NCI-H2227 (cell line): ENCODE measurements around the gene LCMT1.
"Not testable (repeated sequence)": the region's sequence is repeated elsewhere in the genome, so short reads cannot be mapped to it uniquely, and the experiment has no call there.

Experiments
- DNase-seq: peaks from one replicate; lab custom pipeline; 2025; ENCODE audit not compliant: unreplicated experiment; lab: John Stamatoyannopoulos, UW

LCMT1 gene

DNA sequence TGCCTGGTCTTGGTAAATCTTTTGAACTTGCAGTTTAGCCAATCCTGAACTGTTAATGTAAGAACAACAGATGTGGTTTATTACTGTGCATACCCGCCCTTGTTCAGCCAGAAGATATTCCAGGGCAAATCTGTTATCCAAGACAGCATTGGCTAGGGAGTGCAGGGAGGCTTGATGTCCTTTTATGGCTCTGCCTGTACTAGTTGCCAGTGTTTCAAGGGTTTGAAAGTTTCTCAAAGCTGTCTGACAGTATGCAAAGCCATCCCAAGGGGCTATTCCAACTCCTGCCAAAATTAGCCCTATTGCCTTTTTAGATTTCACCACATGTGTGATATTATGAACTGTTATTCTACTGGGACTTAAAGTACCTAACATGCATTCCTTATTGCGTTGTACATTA is 30.1 kb downstream of the LCMT1 start:
- DNase-seq, result no peak

DNA sequence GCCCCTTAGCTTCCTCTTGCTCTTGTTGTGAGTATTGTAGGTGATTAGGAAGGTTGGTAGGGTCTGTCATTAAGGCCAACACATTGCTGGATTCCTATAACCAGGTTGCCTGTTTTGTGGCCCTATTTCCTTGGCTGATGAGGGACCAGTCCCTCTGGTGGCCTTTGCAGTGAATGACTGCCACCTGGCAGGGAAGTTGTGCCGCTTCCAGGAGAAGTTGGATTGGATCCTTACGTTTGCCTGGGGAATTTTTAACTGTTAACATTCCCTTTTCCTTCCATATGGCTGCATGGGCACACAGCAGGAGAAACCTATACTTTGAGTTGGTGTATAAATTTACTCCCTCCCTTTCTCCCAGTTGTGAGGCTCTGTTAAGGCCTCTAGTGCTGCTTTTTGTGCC is 32.4 kb downstream of the LCMT1 start:
- no peak for DNase-seq

DNA sequence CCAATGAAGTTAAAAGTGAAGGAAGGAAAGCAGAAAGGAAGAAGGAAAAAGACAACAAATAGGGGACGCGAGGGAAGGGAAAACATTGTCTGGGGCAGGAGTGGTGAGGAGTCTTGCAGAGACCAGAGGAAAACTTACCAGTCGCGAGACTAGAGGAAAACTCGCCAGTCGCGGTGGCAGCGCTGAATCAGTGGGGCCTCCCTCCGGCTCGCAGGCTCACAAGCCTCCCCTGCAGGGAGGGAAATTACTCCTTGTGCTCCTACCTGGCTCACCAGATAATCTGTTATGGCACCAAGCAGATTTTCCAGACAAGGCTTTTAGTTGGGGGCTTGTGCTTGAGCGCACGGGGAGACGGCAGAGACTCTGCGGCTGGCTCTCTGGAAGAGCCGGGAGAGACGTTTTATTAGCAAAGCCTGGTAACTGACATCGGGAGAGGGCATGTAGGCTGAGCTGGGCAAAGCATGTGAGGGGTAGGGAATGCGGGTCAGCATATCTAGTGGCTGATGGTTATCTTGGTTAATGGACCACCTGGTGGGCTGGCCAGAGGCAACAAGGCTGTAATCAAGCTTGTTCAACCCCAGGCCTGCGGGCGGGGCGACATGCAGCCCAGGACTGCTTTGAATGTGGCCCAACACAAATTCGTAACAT is 37.1 kb downstream of the LCMT1 start:
- peak; percentile 77 for DNase-seq

DNA sequence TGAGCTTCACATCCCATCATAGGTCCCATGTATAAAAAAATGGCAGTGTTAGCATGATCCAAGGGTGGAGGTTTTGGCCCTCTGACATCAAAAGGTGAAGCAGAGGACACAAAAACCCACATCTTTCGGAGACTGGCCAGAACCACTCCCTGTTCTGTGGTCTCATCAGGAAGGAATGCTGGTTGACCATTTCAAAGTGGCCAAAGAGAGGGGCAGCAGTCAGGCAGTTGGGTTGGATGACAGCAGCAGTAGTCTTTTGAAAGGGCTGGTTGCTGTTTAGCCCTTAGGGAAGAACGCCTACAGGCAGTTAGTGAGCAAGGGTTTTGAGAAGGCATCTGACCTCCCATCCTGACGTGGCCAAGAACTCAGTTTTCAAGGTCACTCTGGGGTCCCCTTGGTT is 40.5 kb downstream of the LCMT1 start:
- DNase-seq, result no peak

DNA sequence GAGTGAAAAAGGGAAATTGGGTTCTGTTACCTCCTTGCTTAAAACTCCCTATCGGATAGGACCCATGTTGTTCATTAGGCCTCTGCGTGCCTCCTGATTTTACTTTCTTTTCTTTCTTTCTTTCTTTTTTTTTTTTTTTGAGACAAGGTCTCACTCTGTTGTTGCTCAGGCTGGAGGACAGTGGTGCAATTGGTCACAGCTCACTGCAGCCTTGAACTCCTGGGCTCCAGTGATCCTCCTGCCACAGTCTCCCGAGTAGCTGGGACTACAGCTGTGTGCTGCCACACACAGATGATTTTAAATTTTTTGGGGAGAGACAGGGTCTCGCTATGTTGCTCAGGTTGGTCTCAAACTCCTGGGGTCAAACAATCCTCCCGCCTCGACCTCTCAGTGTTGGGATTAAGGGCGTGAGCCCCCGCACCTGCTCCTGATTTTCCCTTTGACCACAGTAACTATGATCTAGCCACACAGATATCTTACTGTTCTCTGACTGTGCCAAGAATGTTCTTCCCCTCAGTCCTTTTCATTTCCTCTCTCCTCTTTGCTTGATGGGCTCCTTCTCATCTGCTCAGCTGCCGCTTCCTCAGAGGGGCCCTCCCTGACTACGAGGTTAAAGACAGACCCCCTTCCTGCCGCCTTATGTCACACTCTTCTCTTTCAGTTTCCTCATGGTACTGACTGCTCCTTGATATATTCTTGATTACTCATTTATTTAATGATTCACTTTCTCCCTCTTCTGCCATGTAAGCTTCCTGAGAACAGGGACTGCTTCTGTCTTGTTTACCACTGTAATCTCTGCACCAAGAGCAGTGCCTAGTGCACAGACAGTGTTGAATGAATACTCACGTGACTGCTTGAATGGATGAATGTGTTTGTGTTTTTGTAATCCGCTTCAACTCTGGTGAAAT is 44.3 kb downstream of the LCMT1 start:
- no peak for DNase-seq

DNA sequence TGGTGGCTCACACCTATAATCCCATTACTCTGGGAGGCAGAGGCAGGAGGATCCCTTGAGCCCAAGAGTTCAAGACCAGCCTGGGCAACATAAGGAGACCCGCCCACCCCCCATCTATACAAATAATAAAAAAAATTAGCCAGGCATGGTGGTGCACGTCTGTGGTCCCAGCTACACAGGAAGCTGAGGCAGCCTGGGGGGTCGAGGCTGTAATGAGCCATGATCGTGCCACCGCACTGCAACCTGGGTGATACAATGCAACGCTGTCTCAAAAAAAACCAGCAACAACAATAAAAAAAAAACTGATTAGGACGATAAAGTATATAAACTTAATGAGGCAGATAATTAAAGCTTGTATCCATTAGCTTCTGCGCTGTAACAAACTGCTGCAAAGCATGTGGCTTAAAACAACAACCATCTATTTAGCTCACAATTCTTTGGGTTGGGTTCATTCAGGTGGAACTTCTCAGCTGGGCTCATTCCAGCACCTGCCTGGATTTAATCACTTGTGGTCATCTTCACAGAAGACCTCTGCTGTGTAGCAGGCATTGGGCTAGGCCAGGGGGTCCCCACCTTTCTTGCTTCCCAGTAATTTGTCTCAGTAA is 45.8 kb downstream of the LCMT1 start:
- no peak for DNase-seq

DNA sequence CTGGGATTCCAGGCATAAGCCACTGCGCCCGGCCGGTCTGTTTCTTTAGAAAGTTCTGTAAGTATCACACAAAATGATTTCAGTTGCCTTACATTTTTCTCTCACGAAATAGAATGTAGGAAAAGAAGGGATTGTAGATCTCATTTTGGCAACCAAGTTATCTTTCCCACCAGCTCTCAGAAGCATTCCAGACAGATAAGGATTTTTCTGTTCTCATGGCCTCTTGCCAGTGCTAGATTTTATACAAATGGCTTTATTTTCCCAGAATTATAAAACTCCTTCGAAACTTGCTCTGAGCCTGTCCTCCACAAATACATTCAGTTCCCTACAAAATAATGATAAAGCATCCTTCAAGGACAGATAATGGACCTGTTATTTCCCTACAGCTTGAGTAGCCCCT is 46.9 kb downstream of the LCMT1 start:
- no peak for DNase-seq

DNA sequence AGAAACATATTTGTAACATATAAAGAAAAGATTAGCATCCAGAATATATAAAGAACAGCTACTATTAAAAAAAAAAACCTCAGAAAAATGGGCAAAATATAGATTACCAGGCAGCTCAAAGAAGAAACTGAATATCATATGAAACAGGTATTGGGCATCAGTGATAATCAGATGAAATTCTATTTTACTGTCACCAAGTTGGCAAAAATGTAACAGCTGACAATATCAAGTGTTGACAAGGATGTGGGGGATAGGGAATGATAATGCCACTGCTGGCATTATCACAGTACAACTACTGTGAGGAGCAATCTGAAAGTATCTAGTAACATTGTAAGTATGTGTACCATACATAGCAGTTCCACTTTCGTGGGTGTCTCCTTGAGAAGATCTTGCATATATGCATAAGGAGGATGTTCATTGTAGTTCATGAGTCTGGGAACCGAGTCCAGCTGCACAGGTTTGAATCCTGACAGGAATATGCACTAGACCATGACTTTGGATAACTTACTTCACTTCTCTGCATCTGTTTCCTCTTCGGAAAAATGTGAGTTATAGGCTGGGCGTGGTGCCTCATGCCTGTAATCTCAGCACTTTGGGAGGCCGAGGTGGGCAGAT is 50.3 kb downstream of the LCMT1 start:
- DNase-seq, result no peak

DNA sequence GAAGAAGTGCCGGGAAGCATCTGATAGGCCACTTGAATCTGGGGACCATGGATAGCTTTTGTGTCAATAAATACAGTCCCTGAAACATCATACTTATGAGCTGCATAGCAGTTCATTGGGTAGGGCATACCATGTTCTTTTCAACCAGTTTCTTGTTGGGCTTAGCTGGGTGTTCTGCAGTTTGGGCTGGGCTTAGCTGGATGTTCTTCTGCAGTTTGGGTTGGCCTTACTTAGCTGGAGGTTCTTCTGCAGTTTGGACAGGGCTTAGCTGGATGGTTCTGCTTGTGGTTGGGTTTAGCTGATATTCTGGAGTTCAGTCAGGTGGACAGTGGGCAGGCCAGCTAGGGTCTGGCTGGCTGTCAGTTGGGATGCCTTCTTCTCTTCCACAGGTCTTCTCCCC is 52.1 kb downstream of the LCMT1 start:
- DNase-seq, result no peak

DNA sequence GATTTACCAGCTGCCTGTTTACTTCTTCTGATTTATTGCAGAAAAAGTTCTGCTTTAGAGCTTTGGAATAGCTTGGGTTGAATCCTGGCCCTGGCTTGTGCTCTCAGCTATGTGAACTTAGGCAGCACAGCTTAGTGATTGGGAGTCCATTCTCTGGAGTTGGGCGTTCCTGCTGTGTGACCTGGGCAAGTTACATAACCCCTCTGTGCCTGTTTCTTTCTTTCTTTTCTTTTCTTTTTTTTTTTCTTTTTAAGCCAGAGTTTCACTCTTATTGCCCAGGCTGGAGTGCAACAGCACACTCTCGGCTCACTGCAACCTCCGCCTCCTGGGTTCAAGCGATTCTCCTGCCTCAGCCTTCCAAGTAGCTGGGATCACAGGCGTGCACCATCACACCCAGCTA is 53.7 kb downstream of the LCMT1 start:
- DNase-seq, result no peak

DNA sequence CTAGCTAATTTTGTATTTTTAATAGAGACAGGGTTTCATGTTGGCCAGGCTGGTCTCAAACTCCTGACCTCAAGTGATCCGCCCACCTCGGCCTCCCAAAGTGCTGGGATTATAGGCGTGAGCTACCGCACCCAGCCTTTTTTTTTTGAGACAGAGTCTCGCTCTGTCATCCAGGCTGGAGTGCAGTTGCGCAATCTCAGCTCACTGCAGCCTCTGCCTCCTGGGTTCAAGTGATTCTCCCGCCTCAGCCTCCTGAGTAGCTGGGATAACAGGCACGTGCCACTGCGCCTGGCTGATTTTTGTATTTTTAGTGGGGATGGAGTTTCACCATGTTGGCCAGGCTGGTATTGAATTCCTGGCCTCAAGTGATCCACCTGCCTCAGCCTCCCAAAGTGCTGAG is 56.4 kb downstream of the LCMT1 start:
- not testable (repeated sequence) for DNase-seq

DNA sequence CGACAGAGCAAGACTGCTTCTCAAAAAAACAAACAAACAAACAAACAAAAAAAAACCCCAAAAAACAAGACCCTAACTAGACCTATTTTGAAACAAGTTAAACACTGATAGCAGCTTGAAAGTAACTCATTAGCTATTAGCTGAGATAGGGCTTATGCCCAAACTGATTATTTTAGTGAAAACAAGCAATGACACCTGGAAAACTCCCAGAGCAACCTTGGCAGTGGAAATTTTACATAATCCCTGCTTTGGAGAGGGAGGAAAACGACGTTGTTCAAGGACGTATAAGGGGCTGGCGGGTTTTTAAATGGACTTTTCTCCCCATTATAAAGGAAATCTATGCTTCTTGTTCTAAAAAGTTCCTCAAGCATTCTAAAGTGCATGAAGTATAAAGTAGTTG is 59.8 kb downstream of the LCMT1 start:
- no peak for DNase-seq

DNA sequence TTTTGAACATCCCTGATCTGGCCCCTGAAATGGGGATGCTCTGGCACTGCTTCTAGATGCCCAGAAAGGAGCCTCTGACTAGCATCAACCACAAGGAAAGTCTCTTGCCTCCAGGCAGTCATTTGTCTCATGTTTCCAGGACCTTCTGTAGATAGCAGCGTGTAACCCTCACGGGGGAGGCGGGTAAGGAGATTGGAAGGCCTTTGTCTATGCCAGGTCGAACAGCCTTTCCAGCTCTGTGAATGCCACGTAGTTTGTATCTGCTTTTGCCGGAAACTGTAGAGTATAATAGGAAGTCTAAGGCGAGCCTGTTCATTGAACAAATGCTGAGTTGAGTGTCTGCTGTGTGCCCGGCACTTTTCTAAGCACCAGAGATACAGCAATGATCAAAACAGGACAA is 61.3 kb downstream of the LCMT1 start:
- no peak for DNase-seq

DNA sequence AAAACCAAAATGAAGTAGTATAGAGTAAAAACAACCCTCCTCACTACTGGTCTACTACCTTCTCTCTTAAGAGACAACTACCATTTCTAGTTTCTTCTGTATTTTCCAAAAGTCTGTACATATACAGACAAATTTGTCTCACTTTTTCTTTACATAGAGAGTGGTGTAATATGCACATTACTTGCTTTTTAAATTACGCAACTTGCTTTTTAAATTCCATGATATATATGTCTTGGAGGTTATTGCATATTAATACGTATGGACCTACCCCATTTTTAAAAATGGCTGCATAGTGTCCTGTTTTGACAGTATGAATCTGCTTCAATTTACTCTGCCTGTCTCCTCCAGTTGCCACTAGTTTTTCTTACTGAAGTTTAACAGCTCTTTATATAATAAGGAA is 62.7 kb downstream of the LCMT1 start:
- DNase-seq, result no peak

DNA sequence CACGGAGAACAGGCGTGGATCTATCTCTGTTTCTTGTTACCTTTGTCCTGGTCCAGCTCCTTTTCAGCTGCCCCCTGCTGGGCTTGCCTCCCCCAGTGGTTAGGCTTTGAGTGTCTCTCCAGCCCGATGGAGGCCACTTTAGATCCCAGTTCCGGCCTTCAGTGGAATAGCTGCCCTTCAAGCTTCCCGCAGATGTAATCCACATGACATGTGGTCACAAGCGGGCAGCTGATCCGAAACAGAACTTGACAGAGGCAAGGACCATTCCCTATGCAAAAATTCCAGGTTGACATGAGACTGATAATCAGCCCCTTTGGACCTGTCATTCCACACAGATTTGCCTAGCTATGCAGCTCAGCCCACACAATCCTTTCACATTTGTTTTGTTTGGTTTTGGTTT is 64.6 kb downstream of the LCMT1 start:
- no peak for DNase-seq

DNA sequence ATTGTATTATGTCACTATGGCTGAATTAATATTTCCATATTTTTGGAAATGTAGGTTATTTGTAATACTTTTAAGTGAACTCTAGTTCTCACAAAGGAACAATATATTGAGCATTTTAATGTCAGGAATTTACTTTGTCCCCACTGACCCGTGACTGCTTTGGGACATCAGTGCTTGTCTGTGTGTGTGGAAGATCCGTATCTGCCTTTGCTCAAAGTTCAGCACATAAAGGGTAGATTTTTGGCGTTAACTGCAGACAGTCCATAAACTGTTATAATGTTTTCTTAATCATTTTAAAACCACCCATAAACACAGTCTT is 65.9 kb downstream of the LCMT1 start:
- DNase-seq, result no peak

DNA sequence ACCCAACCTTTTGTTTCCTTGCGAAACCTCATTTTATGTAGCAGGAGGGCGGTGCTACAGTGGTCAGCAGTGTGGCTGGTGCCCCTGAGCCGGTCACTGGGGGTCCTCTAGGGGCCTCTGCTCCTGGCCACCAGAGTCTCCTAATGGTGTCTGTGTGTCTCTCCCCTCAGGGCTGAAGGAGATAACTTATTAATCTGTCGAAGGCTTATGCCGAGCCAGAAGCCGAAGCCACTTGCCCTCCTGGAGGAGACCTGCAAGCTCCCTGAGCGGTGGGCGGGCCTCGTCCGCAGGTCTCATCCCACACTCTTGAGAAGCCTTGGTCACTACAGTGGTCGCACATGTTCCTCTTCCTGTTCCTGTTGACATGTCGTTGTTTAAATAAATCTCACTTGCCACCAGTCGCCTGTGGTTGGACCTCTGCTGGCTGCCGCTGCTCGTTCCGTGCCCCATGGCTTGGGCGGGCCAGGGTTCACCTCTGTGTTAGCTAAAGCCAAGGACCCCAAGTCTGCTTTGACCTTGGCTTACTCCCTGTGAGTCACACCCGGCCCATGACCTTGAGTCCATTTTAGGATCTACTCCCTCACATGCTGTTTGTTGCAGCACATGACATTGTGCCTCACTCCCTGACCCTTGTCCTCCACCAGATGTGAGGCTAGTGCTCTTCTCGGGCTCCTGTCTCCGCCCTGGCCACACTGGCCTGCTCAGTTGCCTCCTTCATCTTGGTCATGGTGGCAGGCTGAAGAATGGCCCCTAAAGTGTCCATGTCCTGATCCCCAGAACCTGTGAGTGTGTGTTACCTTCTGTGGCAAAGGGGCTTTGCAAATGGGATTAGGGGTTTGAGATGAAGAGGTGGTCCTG is 66.5 kb downstream of the LCMT1 start:
- DNase-seq, result no peak

DNA sequence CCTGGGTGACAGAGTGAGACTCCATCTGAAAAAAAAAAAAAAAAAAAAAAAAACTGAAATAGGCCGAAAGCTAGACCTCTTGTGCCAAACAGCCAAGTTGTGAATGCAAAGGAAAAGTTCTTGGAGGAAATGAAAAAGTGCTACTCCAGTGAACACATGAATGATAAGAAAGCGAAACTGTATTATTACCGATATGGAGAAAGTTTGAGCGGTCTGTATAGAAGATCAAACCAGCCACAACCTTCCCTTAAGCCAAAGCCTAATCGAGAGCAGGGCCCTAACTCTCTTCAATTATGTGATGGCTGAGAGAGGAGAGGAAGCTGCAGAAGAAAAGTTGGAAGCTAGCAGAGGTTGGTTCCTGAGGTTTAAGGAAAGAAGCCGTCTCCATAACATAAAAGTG is 69.7 kb downstream of the LCMT1 start:
- not testable (repeated sequence) for DNase-seq

DNA sequence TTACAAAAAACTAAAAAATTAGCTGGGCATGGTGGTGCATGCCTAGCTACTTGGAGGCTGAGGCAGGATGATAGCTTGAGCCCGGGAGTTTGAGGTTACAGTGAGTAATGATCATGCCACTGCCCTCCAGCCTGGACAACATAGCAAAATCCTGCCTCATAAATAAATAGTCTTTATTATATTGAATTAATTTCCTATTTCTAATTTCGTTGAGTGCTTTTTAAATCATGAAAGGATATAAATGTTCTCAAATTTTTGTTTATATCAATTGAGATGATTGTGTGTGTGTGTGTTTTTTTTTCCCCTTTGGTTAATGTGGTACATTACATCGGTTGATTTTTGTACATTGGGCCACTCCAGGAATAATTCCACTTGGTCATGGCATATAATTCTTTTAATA is 73.2 kb downstream of the LCMT1 start:
- no peak for DNase-seq

DNA sequence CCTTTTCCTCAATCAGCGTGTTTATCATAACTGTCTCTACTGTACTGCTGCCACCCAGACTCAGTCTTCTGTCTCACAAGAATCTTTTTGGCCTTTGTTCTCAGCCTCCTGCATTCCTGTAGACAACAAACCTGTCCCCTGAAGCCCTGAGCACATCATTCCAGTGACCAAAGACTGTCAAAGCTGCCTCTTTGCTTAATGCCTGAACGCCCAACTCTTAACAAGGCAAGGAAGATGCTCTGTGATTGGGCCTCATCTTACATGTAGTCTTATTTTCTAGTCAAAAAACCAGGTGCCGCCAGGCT is 75.9 kb downstream of the LCMT1 start:
- no peak for DNase-seq

DNA sequence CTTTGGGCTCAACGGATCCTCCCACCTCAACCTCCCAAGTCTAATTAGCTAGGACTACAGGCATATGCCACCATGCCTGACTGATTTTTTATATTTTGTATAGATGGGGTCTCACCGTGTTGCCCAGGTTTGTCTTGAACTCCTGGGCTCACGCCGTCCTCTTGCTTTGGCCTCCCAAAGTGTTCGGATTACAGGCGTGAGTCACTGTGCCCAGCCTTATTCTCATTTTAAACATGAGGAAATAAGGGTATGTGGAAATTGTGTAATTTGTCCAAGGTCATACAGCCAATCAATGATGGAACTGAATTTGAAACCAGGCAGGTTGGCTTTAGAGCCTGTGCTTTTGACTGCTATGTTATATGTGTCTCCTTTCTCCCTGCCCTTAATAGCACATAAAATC is 77.8 kb downstream of the LCMT1 start:
- DNase-seq, result no peak
